ENCODE results near the gene TRIO. TPM values are rescaled to one million over a fixed set of nuclear protein-coding genes. Genes with fewer than 3 reads are reported as not detected.

TRIO gene
- total and polyA plus RNA-seq, 2 donors (not counting 3 experiments of a cell fraction or from before 2014, with no cell fraction given): 82.9 to 248 TPM

DNA sequence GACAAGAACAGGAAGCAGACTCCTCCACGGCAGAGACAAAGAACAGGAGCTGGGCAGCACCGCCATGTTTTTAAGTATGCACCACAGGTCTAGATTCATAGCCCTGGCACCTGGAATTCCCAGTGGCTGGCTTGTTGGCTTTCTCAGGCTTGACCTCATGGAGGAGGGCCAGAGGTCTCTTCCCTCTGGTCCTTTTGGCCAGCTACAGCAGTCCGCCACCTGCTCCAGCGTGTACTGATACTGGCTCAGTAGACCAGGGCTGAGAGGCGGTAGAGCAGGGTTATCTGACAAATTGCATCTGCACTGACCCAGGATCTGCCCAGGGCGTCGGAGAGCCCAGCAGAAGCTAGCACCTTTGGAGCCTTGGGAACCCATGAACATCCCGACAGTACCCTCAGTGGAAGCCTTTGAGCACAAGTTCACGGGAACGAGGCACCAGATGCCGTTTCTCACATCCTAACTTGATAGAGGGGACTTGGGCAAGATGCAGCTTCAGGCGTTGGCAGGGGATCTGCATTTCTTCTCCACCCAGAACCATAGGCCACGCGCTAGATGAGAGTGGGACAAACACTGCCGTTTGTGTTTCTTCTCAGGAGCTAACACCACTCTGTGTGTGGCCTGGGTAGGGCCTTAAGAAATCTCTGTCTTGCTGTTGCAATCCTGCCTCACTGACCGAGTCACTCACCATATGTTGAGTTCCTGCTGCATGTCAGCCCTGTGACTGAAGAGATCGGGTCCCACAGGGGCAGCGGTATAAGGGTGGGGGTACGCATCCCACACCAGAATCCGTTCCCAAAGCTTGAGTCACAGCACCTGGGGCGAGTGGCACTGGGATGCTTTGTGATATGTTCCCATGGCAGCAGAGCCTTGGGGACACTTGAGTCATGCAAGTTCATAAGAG lies 348.1 kb downstream of the TRIO start:
- Histone ChIP-seq H3K27ac (ENCODE audit: insufficient read depth, low read depth, low read length) (no peak overlapping the region), H3K4me2 (ENCODE audit: insufficient read depth, low read length) (no peak overlapping the region), H3K9me3 (replicated peaks; ENCODE audit: control insufficient read depth, insufficient read depth, low read length) (no peaks in the 10 kb centered on the region), H3K79me2 (ENCODE audit: control insufficient read depth, insufficient read depth, low read length) (no peaks in the 10 kb centered on the region), H2AFZ (ENCODE audit: low read depth, low read length) (no peak overlapping the region), H3K9me1 (replicated peaks; ENCODE audit: control insufficient read depth, extremely low read depth, insufficient read depth, low read length) (no peaks in the 10 kb centered on the region), H3K4me1 (ENCODE audit: control insufficient read depth, extremely low read depth, insufficient read depth, low read length) (no peaks in the 10 kb centered on the region), H3K27me3 (ENCODE audit: control insufficient read depth in 2 of 2, insufficient read depth in 2 of 2, low read length in 2 of 2) (no peaks in the 10 kb centered on the region), H3K9ac (replicated peaks; ENCODE audit: extremely low read depth, insufficient read depth, low read length) (no peak overlapping the region), H3K36me3 (ENCODE audit: control insufficient read depth in 2 of 2, extremely low read depth in 1 of 2, insufficient read depth in 2 of 2, low read length in 2 of 2) (peaks cover 11 to 47% of the 10 kb centered on the region in 2 experiments), H3K4me3 (replicated peaks in 1 of 3; ENCODE audit: insufficient read depth in 1 of 3, low read depth in 1 of 3, low read length in 3 of 3) (no peak overlapping the region), H4K20me1 (replicated peaks; ENCODE audit: control insufficient read depth, extremely low read depth, insufficient read depth, low read length) (no peaks in the 10 kb centered on the region)
- intact Hi-C loops (cut with micrococcal nuclease) (no loop called here), dilution Hi-C loops (cut with MboI; ENCODE audit: extremely low pct_ligation_motif_present, low sequenced_read_pairs) (no loop called here)
- ChIA-PET POLR2A (no interaction called here), CTCF (no interaction called here)
- DNase-seq (ENCODE audit: low read depth, low spot score) (no peak), FAIRE-seq (no peak)
- no TSS peak for BruUV-seq (replicated peaks)
- TF ChIP-seq, protein P1, sequence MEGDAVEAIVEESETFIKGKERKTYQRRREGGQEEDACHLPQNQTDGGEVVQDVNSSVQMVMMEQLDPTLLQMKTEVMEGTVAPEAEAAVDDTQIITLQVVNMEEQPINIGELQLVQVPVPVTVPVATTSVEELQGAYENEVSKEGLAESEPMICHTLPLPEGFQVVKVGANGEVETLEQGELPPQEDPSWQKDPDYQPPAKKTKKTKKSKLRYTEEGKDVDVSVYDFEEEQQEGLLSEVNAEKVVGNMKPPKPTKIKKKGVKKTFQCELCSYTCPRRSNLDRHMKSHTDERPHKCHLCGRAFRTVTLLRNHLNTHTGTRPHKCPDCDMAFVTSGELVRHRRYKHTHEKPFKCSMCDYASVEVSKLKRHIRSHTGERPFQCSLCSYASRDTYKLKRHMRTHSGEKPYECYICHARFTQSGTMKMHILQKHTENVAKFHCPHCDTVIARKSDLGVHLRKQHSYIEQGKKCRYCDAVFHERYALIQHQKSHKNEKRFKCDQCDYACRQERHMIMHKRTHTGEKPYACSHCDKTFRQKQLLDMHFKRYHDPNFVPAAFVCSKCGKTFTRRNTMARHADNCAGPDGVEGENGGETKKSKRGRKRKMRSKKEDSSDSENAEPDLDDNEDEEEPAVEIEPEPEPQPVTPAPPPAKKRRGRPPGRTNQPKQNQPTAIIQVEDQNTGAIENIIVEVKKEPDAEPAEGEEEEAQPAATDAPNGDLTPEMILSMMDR (IDR thresholded peaks at IDR 0.05; ENCODE audit: extremely low read depth in 1 of 2, insufficient read depth in 1 of 2, low read depth in 1 of 2, low read length in 2 of 2): no peak
- TF ChIP-seq GATA2 (IDR thresholded peaks at IDR 0.05; ENCODE audit: insufficient read depth, insufficient read length, low read depth, low read length) (no peak), FOS (IDR thresholded peaks at IDR 0.05; ENCODE audit: borderline replicate concordance, insufficient read depth, low read length) (no peak), EZH2 (IDR thresholded peaks at IDR 0.05; ENCODE audit: borderline replicate concordance, low read depth, low read length, severe bottlenecking) (no peak), MYC (IDR thresholded peaks at IDR 0.05; ENCODE audit: low read depth, low read length) (no peak)
